ENCODE results near the gene UNKL. TPM values are rescaled to one million over a fixed set of nuclear protein-coding genes. Genes with fewer than 3 reads are reported as not detected.

The UNKL gene
- total RNA-seq, 1 donor from 2014 or later: 19.9 TPM

- H3K27me3 ChIP-seq: no peaks in the 10 kb centered on the region
- H3K9me3 ChIP-seq: no peaks in the 10 kb centered on the region
- no peak overlapping the region for H3K27ac ChIP-seq
- peaks cover 8% of the 10 kb centered on the region for H3K4me1 ChIP-seq
- ATAC-seq (no peak), DNase-seq (no peak)
- H3K36me3 ChIP-seq: peaks cover 13% of the 10 kb centered on the region
- H3K4me3 ChIP-seq: no peak overlapping the region
- TF ChIP-seq CTCF (IDR thresholded peaks at IDR 0.05): no peak
- intact Hi-C loops (cut with DNase I): no loop called here
These were observed 70.0 kb downstream of the UNKL start for GRCh38 chr16:1344499-1344898.

GRCh38 chr16:1343428-1344242 lies 70.9 kb downstream of the UNKL start:
- no peak for TF ChIP-seq CTCF (IDR thresholded peaks at IDR 0.05)
- peak overlapping the region; percentile 31 for H3K4me3 ChIP-seq
- DNase-seq: no peak
- intact Hi-C loops (cut with DNase I): no loop called here
- H3K9me3 ChIP-seq: no peaks in the 10 kb centered on the region
- no peaks in the 10 kb centered on the region for H3K27me3 ChIP-seq
- no peak for ATAC-seq
- H3K27ac ChIP-seq: no peak overlapping the region
- peaks cover 7% of the 10 kb centered on the region for H3K36me3 ChIP-seq
- peaks cover 8% of the 10 kb centered on the region for H3K4me1 ChIP-seq

- no peak overlapping the region for H3K27ac ChIP-seq
- H3K9me3 ChIP-seq: no peaks in the 10 kb centered on the region
- ATAC-seq (peak; percentile 95), DNase-seq (peak; percentile 97)
- H3K4me3 ChIP-seq: peak overlapping the region; percentile 31
- H3K36me3 ChIP-seq: no peaks in the 10 kb centered on the region
- H3K4me1 ChIP-seq: peaks cover 8% of the 10 kb centered on the region
- H3K27me3 ChIP-seq: no peaks in the 10 kb centered on the region
- TF ChIP-seq CTCF (IDR thresholded peaks at IDR 0.05): no peak
- intact Hi-C loops (cut with DNase I): no loop called here
These were observed 71.7 kb downstream of the UNKL start for GRCh38 chr16:1342526-1343427.

- Histone ChIP-seq H3K27me3 (peaks cover under 1% of the 10 kb centered on the region), H3K9me3 (no peaks in the 10 kb centered on the region), H3K27ac (no peak overlapping the region), H3K4me3 (no peak overlapping the region), H3K36me3 (no peaks in the 10 kb centered on the region), H3K4me1 (peaks cover 8% of the 10 kb centered on the region)
- intact Hi-C loops (cut with DNase I): no loop called here
- ATAC-seq (no peak), DNase-seq (no peak)
- TF ChIP-seq CTCF (IDR thresholded peaks at IDR 0.05): no peak
These were observed 72.7 kb downstream of the UNKL start for GRCh38 chr16:1341495-1342420.
